Naive thymus-derived CD4-positive, alpha-beta T cell (primary cell): ENCODE results near the gene MYPN. TPM values are rescaled to one million over a fixed set of nuclear protein-coding genes. Genes with fewer than 3 reads are reported as not detected.

Source experiments
- ATAC-seq: fragments of 150-1000 bp; cut with Tn5 transposase; 2 replicates; pipeline ENCODE4 v1.10.0; 2021; ENCODE audit warnings: mild to moderate bottlenecking, moderate library complexity
- CTCF ChIA-PET: fragments of 350-600 bp; sonication (Branson Sonifier 250); formaldehyde crosslinking; loops from one replicate; lab custom pipeline; 2021; ENCODE audit warnings: antibody characterized with exemption; lab: Charles Lee
- POLR2A ChIA-PET: fragments of 350-600 bp; sonication (Branson Sonifier 250); formaldehyde crosslinking; loops from one replicate; lab custom pipeline; 2021; ENCODE audit warnings: antibody characterized with exemption, inconsistent platforms; lab: Charles Lee
- DNase-seq, 9 donors: peaks; one replicate each; pipeline versions ENCODE4 v3.0.0 to v3.0.0-alpha.2; 2020 to 2022; ENCODE audit warnings: mixed read lengths in 1 of 9
- H3K27ac ChIP-seq: one replicate; pipeline ENCODE4 v1.7.0; 2013; ENCODE audit warnings: mild to moderate bottlenecking, low read depth, low read length, moderate library complexity
- H3K27me3 ChIP-seq, 2 donors: one replicate each; pipeline ENCODE4 v1.7.0; 2013; ENCODE audit warnings: low read length in 2 of 2, mild to moderate bottlenecking in 2 of 2, moderate library complexity in 2 of 2; ENCODE audit not compliant: control insufficient read depth in 2 of 2, insufficient read depth in 2 of 2
- H3K36me3 ChIP-seq, 3 experiments: 1 replicate in 2 of 3; 2 replicates in 1 of 3; pipeline ENCODE4 v1.7.0; 2013; ENCODE audit warnings: low read length in 3 of 3, mild to moderate bottlenecking in 3 of 3, moderate library complexity in 1 of 3; ENCODE audit not compliant: insufficient read depth in 3 of 3, control insufficient read depth in 2 of 3
- H3K4me1 ChIP-seq, 2 donors: one replicate each; pipeline ENCODE4 v1.7.0; 2013; ENCODE audit warnings: low read length in 2 of 2, mild to moderate bottlenecking in 2 of 2, moderate library complexity in 1 of 2; ENCODE audit not compliant: control insufficient read depth in 2 of 2, insufficient read depth in 2 of 2
- H3K4me3 ChIP-seq: 2 replicates; pipeline ENCODE4 v1.7.0; 2013; ENCODE audit warnings: mild to moderate bottlenecking, low read length
- H3K9me3 ChIP-seq, 3 experiments: 1 replicate in 2 of 3; 2 replicates in 1 of 3; pipeline ENCODE4 v1.7.0; 2013; ENCODE audit warnings: low read length in 3 of 3; ENCODE audit not compliant: control insufficient read depth in 2 of 3
- H3K27ac Mint-ChIP-seq, 9 donors: one replicate each; pipeline ENCODE4 v1.8.0; 2020 to 2022; ENCODE audit warnings: mixed read lengths in 9 of 9, mild to moderate bottlenecking in 8 of 9, moderate library complexity in 5 of 9, inconsistent platforms in 2 of 9
- H3K27me3 Mint-ChIP-seq, 5 donors: one replicate each; pipeline ENCODE4 v1.8.0; 2021 to 2022; ENCODE audit warnings: mixed read lengths in 5 of 5, mild to moderate bottlenecking in 1 of 5
- H3K36me3 Mint-ChIP-seq, 5 donors: one replicate each; pipeline ENCODE4 v1.8.0; 2020 to 2022; ENCODE audit warnings: mixed read lengths in 5 of 5, mild to moderate bottlenecking in 3 of 5, inconsistent platforms in 1 of 5
- H3K4me1 Mint-ChIP-seq, 7 donors: one replicate each; pipeline ENCODE4 v1.8.0; 2020 to 2022; ENCODE audit warnings: mixed read lengths in 7 of 7, mild to moderate bottlenecking in 3 of 7, inconsistent platforms in 1 of 7
- H3K4me3 Mint-ChIP-seq, 10 donors: one replicate each; pipeline ENCODE4 v1.8.0; 2020 to 2022; ENCODE audit warnings: mild to moderate bottlenecking in 10 of 10, mixed read lengths in 10 of 10, moderate library complexity in 6 of 10, inconsistent platforms in 2 of 10
- H3K9me3 Mint-ChIP-seq, 11 donors: one replicate each; pipeline ENCODE4 v1.8.0; 2020 to 2022; ENCODE audit warnings: mixed read lengths in 11 of 11, mild to moderate bottlenecking in 4 of 11, inconsistent platforms in 1 of 11, moderate library complexity in 1 of 11
- intact Hi-C, 2 donors: fragments of 100-400 bp; cut with micrococcal nuclease; formaldehyde crosslinking; loops; one replicate each; pipeline ENCODE4 v1.15.1; 2023
- polyA plus RNA-seq, 2 donors: library from polyadenylated mRNA; unstranded; fragments of 300-500 nt; fragmentation: Illumina TruSeq; gene quantifications; one replicate each; pipeline ENCODE4 v1.2.3, GENCODE V29; 2021
- total RNA-seq, 6 experiments: library from RNA in 5 of 6; stranded (reverse) in 5 of 6; gene quantifications; 1 replicate in 5 of 6; 2 replicates in 1 of 6; pipeline ENCODE4 v1.2.3 and lab custom pipeline; 2021 to 2026

Gene MYPN
- total and polyA plus RNA-seq, 7 experiments from 2014 or later, result not detected

GRCh38 chr10:68108051-68108450 lies 1.2 kb upstream of the MYPN start:
- no peaks in the 10 kb centered on the region for H3K36me3 Mint-ChIP-seq
- Histone ChIP-seq H3K4me1 (no peaks in the 10 kb centered on the region), H3K36me3 (no peaks in the 10 kb centered on the region), H3K27ac (no peak overlapping the region), H3K27me3 (no peaks in the 10 kb centered on the region), H3K4me3 (no peak overlapping the region), H3K9me3 (no peaks in the 10 kb centered on the region)
- H3K4me3 Mint-ChIP-seq, result no peak overlapping the region
- H3K9me3 Mint-ChIP-seq, result no peaks in the 10 kb centered on the region
- DNase-seq (no peak), ATAC-seq (no peak)
- no peaks in the 10 kb centered on the region for H3K4me1 Mint-ChIP-seq
- intact Hi-C loops, result no loop called here
- ChIA-PET CTCF (no interaction called here), POLR2A (no interaction called here)
- peaks cover 0 to 19% (median 4%) of the 10 kb centered on the region in 5 donors for H3K27me3 Mint-ChIP-seq
- no peak overlapping the region for H3K27ac Mint-ChIP-seq

GRCh38 chr10:68108653-68109052 lies 635 bp upstream of the MYPN start:
- Histone ChIP-seq H3K4me1 (no peaks in the 10 kb centered on the region), H3K4me3 (no peak overlapping the region), H3K27me3 (no peaks in the 10 kb centered on the region), H3K36me3 (no peaks in the 10 kb centered on the region), H3K27ac (no peak overlapping the region), H3K9me3 (no peaks in the 10 kb centered on the region)
- H3K4me1 Mint-ChIP-seq, result no peaks in the 10 kb centered on the region
- intact Hi-C loops, result no loop called here
- CTCF ChIA-PET, result no interaction called here
- no peak overlapping the region for H3K27ac Mint-ChIP-seq
- peaks cover 0 to 14% (median 4%) of the 10 kb centered on the region in 5 donors for H3K27me3 Mint-ChIP-seq
- no peaks in the 10 kb centered on the region for H3K9me3 Mint-ChIP-seq
- no peaks in the 10 kb centered on the region for H3K36me3 Mint-ChIP-seq
- POLR2A ChIA-PET, result no interaction called here
- DNase-seq (no peak), ATAC-seq (no peak)
- H3K4me3 Mint-ChIP-seq, result no peak overlapping the region

- Mint-ChIP-seq H3K27ac (no peak overlapping the region), H3K4me3 (no peak overlapping the region), H3K36me3 (no peaks in the 10 kb centered on the region), H3K9me3 (no peaks in the 10 kb centered on the region), H3K4me1 (no peaks in the 10 kb centered on the region), H3K27me3 (peaks cover 0 to 14% (median 4%) of the 10 kb centered on the region in 5 donors)
- no peak overlapping the region for H3K4me3 ChIP-seq
- intact Hi-C loops, result no loop called here
- H3K4me1 ChIP-seq, result no peaks in the 10 kb centered on the region
- no peaks in the 10 kb centered on the region for H3K27me3 ChIP-seq
- no peaks in the 10 kb centered on the region for H3K9me3 ChIP-seq
- no peaks in the 10 kb centered on the region for H3K36me3 ChIP-seq
- DNase-seq (no peak), ATAC-seq (no peak)
- ChIA-PET POLR2A (no interaction called here), CTCF (no interaction called here)
- no peak overlapping the region for H3K27ac ChIP-seq
Measured at GRCh38 chr10:68110027-68110426, 739 bp downstream of the MYPN start.

GRCh38 chr10:68111584-68111983 lies 2.3 kb downstream of the MYPN start:
- H3K27ac Mint-ChIP-seq, result no peak overlapping the region
- H3K4me1 ChIP-seq, result no peaks in the 10 kb centered on the region
- intact Hi-C loops, result no loop called here
- ATAC-seq (no peak), DNase-seq (no peak)
- H3K36me3 Mint-ChIP-seq, result peaks cover 0 to 8% (median 0%) of the 10 kb centered on the region in 5 donors
- H3K9me3 ChIP-seq, result no peaks in the 10 kb centered on the region
- no peak overlapping the region for H3K27ac ChIP-seq
- no peaks in the 10 kb centered on the region for H3K9me3 Mint-ChIP-seq
- CTCF ChIA-PET, result no interaction called here
- peaks cover 0 to 2% (median 0%) of the 10 kb centered on the region in 7 donors for H3K4me1 Mint-ChIP-seq
- no peak overlapping the region for H3K4me3 ChIP-seq
- POLR2A ChIA-PET, result no interaction called here
- no peaks in the 10 kb centered on the region for H3K36me3 ChIP-seq
- no peaks in the 10 kb centered on the region for H3K27me3 ChIP-seq
- peaks cover 9 to 15% (median 11%) of the 10 kb centered on the region in 5 donors for H3K27me3 Mint-ChIP-seq
- H3K4me3 Mint-ChIP-seq, result no peak overlapping the region

- intact Hi-C loops, result no loop called here
- H3K27me3 Mint-ChIP-seq, result peaks cover 7 to 13% (median 9%) of the 10 kb centered on the region in 5 donors
- peaks cover 0 to 2% (median 0%) of the 10 kb centered on the region in 7 donors for H3K4me1 Mint-ChIP-seq
Measured at GRCh38 chr10:68112837-68113236, 3.5 kb downstream of the MYPN start.

GRCh38 chr10:68118657-68119056 lies 9.4 kb downstream of the MYPN start:
- H3K4me1 ChIP-seq, result no peaks in the 10 kb centered on the region
- ChIA-PET POLR2A (no interaction called here), CTCF (no interaction called here)
- H3K27me3 ChIP-seq, result no peaks in the 10 kb centered on the region
- ATAC-seq (no peak), DNase-seq (no peak)
- Mint-ChIP-seq H3K4me3 (no peak overlapping the region), H3K36me3 (peaks cover 0 to 8% (median 0%) of the 10 kb centered on the region in 5 donors), H3K9me3 (no peaks in the 10 kb centered on the region), H3K27me3 (peaks cover 8 to 15% (median 11%) of the 10 kb centered on the region in 5 donors), H3K27ac (no peak overlapping the region), H3K4me1 (peaks cover 0 to 2% (median 0%) of the 10 kb centered on the region in 7 donors)
- intact Hi-C loops, result no loop called here
- no peak overlapping the region for H3K4me3 ChIP-seq
- no peaks in the 10 kb centered on the region for H3K36me3 ChIP-seq
- H3K9me3 ChIP-seq, result no peaks in the 10 kb centered on the region
- H3K27ac ChIP-seq, result no peak overlapping the region

More at GRCh38 chr10:68112837-68113236, 3.5 kb downstream of the MYPN start:
- Histone ChIP-seq H3K4me3 (no peak overlapping the region), H3K27ac (no peak overlapping the region), H3K27me3 (no peaks in the 10 kb centered on the region), H3K9me3 (no peaks in the 10 kb centered on the region), H3K36me3 (no peaks in the 10 kb centered on the region), H3K4me1 (no peaks in the 10 kb centered on the region)
- ATAC-seq, result no peak
- POLR2A ChIA-PET, result no interaction called here
- H3K9me3 Mint-ChIP-seq, result no peaks in the 10 kb centered on the region
- CTCF ChIA-PET, result no interaction called here
- H3K4me3 Mint-ChIP-seq, result no peak overlapping the region
- H3K27ac Mint-ChIP-seq, result no peak overlapping the region
- no peak for DNase-seq
- peaks cover 0 to 8% (median 0%) of the 10 kb centered on the region in 5 donors for H3K36me3 Mint-ChIP-seq

GRCh38 chr10:68121020-68121743 lies 11.9 kb downstream of the MYPN start:
- Histone ChIP-seq H3K4me3 (no peak overlapping the region), H3K9me3 (no peaks in the 10 kb centered on the region), H3K4me1 (no peaks in the 10 kb centered on the region), H3K36me3 (no peaks in the 10 kb centered on the region), H3K27ac (no peak overlapping the region), H3K27me3 (no peaks in the 10 kb centered on the region)
- ChIA-PET CTCF (no interaction called here), POLR2A (interaction anchor here (0.7 kb wide), 1 partner anchor 44 kb away, joined by 4 read pairs; no protein-coding TSS in a partner anchor)
- peaks cover 0 to 10% (median 5%) of the 10 kb centered on the region in 5 donors for H3K27me3 Mint-ChIP-seq
- ATAC-seq (no peak), DNase-seq (no peak)
- intact Hi-C loops, result no loop called here
- H3K4me3 Mint-ChIP-seq, result no peak overlapping the region
- H3K36me3 Mint-ChIP-seq, result no peaks in the 10 kb centered on the region
- no peak overlapping the region for H3K27ac Mint-ChIP-seq
- H3K9me3 Mint-ChIP-seq, result no peaks in the 10 kb centered on the region
- no peaks in the 10 kb centered on the region for H3K4me1 Mint-ChIP-seq
